ENCODE measurements around the gene NEURL1B. TPM values are rescaled to one million over a fixed set of nuclear protein-coding genes. Genes with fewer than 3 reads are reported as not detected.
A peak's percentile ranks its signal among the peaks of the same experiment; 100 is the strongest.

The NEURL1B gene
- total and polyA plus RNA-seq, 2 experiments from 2014 or later = 0.13 to 1.8 TPM

DNA sequence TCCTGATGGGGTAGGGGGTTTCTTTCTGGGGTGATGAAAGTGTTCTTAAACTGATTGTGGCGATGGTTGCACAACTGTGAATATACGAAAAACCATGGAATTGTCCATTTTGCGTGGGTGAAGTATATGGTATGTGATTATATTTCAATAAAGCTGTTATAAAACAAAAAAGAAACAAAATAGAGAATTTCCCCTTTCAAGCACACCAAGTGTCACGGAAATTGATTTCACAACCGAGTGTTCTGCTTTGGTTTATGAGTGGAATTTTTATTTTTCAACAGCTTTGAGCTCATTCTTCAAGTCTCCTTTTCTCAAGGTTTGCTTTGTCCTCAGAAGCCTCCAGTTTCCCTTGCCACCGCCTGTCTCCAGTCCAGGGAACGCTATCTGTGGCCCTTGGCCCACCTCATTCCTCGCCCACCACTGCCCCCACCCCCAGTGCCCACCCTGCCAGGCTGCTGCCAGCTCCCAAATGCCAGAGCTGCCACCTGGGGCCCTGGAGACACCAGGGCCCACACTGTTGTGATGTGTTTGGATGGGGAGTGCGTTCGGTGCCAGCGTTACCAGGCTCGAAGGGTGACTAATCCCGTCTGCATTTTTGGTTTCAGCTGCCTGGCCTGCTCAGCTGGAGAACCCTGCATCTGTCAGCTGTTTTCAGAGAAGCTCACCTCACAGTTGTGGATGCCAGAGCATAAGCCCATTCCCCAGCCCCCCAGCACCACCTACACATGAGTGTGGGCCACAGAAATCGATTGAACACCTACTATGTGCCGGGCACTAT is 99.6 kb downstream of the NEURL1B start:
- Histone ChIP-seq H3K4me3 (peak overlapping the region; percentile 39), H3F3A (ENCODE audit: insufficient read depth) (peaks cover 16% of the 10 kb centered on the region), H3K79me2 (ENCODE audit: insufficient read depth) (no peaks in the 10 kb centered on the region), H2AFZ (peak overlapping the region; percentile 49), H3K4me2 (ENCODE audit: unreplicated experiment) (peak overlapping the region; percentile 87), H3K9ac (peak overlapping the region; percentile 90), H3K27ac (peak overlapping the region; percentile 99), H3K9me3 (ENCODE audit: low read depth) (no peaks in the 10 kb centered on the region), H3K27me3 (replicated peaks; ENCODE audit: insufficient read depth) (no peaks in the 10 kb centered on the region), H3K36me3 (ENCODE audit: low read depth) (no peaks in the 10 kb centered on the region), H4K20me1 (ENCODE audit: insufficient read depth) (no peaks in the 10 kb centered on the region), H3K9me2 (ENCODE audit: insufficient read depth) (no peaks in the 10 kb centered on the region), H3K4me1 (ENCODE audit: insufficient read depth) (peaks cover 17% of the 10 kb centered on the region)
- peak; percentile 96 for DNase-seq
- 8 to 11% methylated on average over 14 to 15 of the region's 15 CpGs for WGBS, 2 experiments (ENCODE audit: low coverage in 1 of 2, low lambda C conversion rate in 2 of 2, missing lambda C conversion rate in 2 of 2)
- in situ Hi-C loops (cut with MboI) = no loop called here
- TF ChIP-seq EZH2phosphoT487 (IDR thresholded peaks at IDR 0.05; ENCODE audit: insufficient read depth, low read depth) (no peak), EZH2 (IDR thresholded peaks at IDR 0.05; ENCODE audit: insufficient read depth, poor library complexity, severe bottlenecking) (no peak)

Small RNAs within 50 kb of the gene (microRNA-seq; reads per million reads assigned to microRNA genes)
- gene MIR5003 (ENCODE audit: borderline number of aligned reads) = not detected

Small RNAs within 50 kb of the gene (small RNA-seq; reads per million reads assigned to genes)
- gene AC027309.2 (ENCODE audit: low read depth, low replicate concordance) (0.50 reads per million), gene MIR5003 (ENCODE audit: low read depth, low replicate concordance) (not detected)

Other genes starting within 250 kb of the NEURL1B start
- 19.8 and 20.7 TPM in 2 replicates for gene SH3PXD2B, start 186.7 kb upstream of the NEURL1B start, total RNA-seq (2014; rRNA removed; shearing (Covaris generic))
- 15.2 and 15.5 TPM in 2 replicates for gene SH3PXD2B, start 186.7 kb upstream of the NEURL1B start, polyA plus RNA-seq (2016; fragmentation: Nextera tagmentation; extraction: Ambion mirVana)
- gene DUSP1, start 129.9 kb downstream of the NEURL1B start, total RNA-seq (2014; rRNA removed; shearing (Covaris generic)) = 443 and 459 TPM in 2 replicates
- 264 and 269 TPM in 2 replicates for gene DUSP1, start 129.9 kb downstream of the NEURL1B start, polyA plus RNA-seq (2016; fragmentation: Nextera tagmentation; extraction: Ambion mirVana)
- 233 and 235 TPM in 2 replicates for gene ERGIC1, start 193.0 kb downstream of the NEURL1B start, total RNA-seq (2014; rRNA removed; shearing (Covaris generic))
- 66.4 and 75.8 TPM in 2 replicates for gene ERGIC1, start 193.0 kb downstream of the NEURL1B start, polyA plus RNA-seq (2016; fragmentation: Nextera tagmentation; extraction: Ambion mirVana)